Inferior parietal cortex (tissue), 1 donor: ENCODE data around the gene SEMA3F.

ENCODE experiments used
- DNase-seq: peaks from one replicate; pipeline ENCODE4 v3.0.0-alpha.2; 2016; ENCODE audit errors: extremely low spot score

The SEMA3F gene

GRCh38 chr3:50170689-50171088 is 15.6 kb downstream of the SEMA3F start:
- no peak for DNase-seq

- no peak for DNase-seq
These were observed 16.6 kb downstream of the SEMA3F start for GRCh38 chr3:50171540-50172301.

GRCh38 chr3:50172626-50173220 is 17.6 kb downstream of the SEMA3F start:
- DNase-seq: no peak

GRCh38 chr3:50173685-50174516 is 18.8 kb downstream of the SEMA3F start:
- DNase-seq: no peak

GRCh38 chr3:50174517-50174895 is 19.4 kb downstream of the SEMA3F start:
- DNase-seq: no peak

GRCh38 chr3:50174947-50175524 is 19.9 kb downstream of the SEMA3F start:
- no peak for DNase-seq

- DNase-seq: no peak
These were observed 22.2 kb downstream of the SEMA3F start for GRCh38 chr3:50177346-50177745.

GRCh38 chr3:50179710-50180109 is 24.6 kb downstream of the SEMA3F start:
- no peak for DNase-seq

- DNase-seq: no peak
These were observed 26.9 kb downstream of the SEMA3F start for GRCh38 chr3:50181985-50182384.

- no peak for DNase-seq
These were observed 27.5 kb downstream of the SEMA3F start for GRCh38 chr3:50182533-50183099.

- DNase-seq: no peak
These were observed 28.6 kb downstream of the SEMA3F start for GRCh38 chr3:50183755-50184154.

- no peak for DNase-seq
These were observed 29.3 kb downstream of the SEMA3F start for GRCh38 chr3:50184242-50184978.

- DNase-seq: no peak
These were observed 30.1 kb downstream of the SEMA3F start for GRCh38 chr3:50185230-50185629.

GRCh38 chr3:50186096-50186495 is 31.0 kb downstream of the SEMA3F start:
- no peak for DNase-seq

GRCh38 chr3:50187750-50188149 is 32.6 kb downstream of the SEMA3F start:
- DNase-seq: no peak

- peak; percentile 81 for DNase-seq
These were observed 34.1 kb downstream of the SEMA3F start for GRCh38 chr3:50189274-50189673.

- no peak for DNase-seq
These were observed 34.9 kb downstream of the SEMA3F start for GRCh38 chr3:50189989-50190388.

- no peak for DNase-seq
These were observed 36.0 kb downstream of the SEMA3F start, which contains the start of gene GNAT1 for GRCh38 chr3:50190936-50191660. TSS of gene GNAT1 (plus strand) at chr3:50191610. CDS start at chr3:50191726, 116 bp downstream.

GRCh38 chr3:50192124-50192523 is 37.0 kb downstream of the SEMA3F start:
- DNase-seq: no peak

GRCh38 chr3:50192689-50193141 is 37.6 kb downstream of the SEMA3F start:
- peak; percentile 79 for DNase-seq
